ENCODE data around the gene TMEM260.

Gene TMEM260

DNA sequence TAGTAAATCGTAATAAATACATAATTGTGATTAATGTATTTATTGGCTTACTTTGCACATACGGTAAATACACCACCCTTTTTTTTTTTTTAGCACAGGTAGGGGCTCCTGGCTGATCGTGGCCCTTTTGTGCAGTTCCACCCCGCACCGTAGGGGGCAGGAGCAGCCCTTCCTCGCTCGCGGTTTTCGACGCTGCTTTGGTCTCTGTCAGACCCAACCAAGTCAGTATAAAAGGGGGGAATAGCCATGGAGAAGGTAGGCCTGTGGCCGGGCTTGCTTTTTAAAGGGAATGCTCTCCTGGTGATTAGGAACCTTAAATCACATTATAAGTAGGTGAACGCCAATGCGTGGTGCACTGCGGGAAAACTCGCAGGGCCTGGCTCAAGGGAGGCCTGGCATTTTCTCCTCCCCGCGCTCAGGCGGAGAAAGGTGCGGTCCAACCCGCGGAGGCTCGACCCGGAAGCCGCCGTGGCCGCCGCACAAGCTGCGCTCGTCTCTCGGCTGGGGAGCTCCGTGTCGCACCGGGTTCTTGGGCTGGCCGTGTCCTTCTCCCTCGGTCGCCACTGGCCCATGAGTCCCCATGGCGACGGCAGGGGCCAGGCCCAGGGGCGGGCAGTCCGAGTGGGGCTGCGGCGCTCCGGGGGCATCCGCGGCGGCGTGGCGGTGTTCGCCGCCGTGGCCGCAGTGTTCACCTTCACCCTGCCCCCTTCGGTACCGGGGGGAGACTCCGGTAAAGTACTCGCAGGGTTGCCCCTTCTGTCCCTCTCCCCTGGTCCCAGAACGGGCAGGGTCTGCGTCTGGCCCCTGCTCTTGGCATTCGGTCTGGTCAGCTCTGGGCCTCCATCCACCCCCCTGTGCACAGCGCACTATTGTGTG, at the start of gene TMEM260:
Gene TMEM260, plus strand, starts transcription at position 454 of the 876 bp plus-strand sequence. Its CDS starts 117 bp downstream, at position 571.
- DNase-seq: peak; percentile 90 to 93

- no peak for DNase-seq
These were observed 47.1 kb upstream of the TMEM260 start for GRCh38 chr14:56532546-56532945.

GRCh38 chr14:56534656-56535055, 44.9 kb upstream of the TMEM260 start:
- no peak for DNase-seq

DNA sequence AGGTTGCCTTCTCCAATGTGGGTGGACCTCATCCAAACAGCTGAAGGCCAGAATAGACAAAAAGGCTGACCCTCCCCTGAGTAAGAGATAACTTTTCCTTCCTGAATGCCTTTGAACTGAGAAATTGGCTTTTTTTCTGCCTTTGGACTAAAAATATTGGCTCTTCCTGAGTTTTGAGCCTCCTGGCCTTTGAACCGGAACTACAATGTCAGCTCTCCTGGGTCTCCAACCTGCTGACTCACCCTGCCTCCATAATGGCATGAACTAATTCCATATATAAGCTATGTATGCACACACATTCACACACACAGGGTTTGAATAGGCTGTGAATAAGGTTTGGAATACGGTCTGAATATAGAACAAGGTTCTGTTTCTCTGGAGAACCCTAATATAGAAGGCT, 39.7 kb upstream of the TMEM260 start:
- no peak for DNase-seq

DNA sequence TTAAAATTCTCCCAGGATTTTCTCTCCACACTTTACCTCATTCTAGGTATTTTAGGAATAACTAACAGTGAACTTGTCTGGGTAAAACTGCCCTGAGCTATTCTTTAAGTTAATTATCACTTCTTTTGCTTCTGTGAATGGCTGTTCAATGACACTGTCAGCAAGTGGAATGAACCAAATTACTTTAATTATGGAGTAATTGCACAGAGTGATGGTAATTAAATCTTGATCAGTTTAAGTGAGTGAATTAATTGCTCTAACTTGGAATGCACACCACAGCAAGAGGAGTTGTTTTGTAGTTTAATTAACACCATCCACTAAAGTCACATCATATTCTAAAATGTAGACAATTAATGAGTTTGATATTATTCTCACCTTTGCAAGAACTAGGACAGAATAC, 36.2 kb upstream of the TMEM260 start:
- DNase-seq: no peak

DNA sequence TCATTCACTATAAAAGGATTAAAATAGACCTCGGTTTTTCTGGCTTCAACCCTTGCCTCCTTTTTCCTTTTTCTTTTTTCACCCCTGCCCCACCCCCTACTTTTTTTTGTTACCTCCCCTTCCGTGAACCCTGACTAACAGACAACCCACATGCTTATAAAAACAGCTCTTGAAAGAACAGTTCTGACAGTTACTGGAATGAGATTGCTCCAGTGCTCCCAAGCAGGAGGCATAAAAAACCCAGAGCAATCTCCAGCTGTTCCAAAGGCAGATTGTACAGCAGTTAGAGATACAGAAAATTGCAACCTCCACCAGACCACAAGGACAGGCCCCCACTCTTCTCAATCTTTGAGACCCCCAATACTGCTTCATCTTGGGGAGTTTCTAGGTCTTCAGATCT, 29.9 kb upstream of the TMEM260 start:
- no peak for DNase-seq

DNA sequence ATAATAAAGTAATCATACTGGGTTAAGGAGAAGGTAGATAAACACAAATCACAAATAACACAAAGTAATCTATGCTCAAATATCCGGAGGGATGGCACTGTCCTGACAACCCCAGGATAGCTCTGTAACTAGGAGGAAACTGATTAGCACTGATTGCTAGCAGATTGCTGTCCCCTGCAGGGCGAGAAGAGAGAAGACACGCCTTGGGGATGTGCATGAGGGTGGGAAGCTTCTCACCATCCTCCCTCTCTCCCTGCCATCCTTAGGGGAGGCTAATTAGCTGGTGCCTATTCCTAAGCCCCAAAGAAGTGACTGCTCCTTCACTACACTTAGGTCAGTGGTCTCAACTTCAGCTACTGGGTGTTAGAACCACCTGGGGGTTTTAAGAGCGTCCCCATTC, 27.0 kb upstream of the TMEM260 start:
- DNase-seq: no peak

DNA sequence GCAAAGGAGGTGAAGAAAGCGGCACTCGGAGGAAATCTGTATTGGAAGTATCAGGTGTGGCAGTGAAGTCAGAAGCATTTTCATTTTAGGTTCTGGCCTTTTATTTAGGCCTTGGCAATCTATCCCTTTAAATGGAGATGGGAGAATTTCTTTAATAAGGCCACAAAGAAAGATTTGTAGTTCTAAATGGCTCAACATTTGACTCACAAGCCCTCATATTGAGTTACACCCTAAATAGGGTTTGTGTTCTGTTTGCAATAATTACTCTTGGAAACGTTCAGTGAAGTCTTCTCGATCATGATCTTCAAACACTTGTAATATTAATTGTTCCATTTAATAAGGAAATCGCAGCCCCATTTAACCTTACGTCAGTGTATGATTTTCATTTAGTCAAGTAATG, 25.3 kb upstream of the TMEM260 start:
- no peak for DNase-seq

DNA sequence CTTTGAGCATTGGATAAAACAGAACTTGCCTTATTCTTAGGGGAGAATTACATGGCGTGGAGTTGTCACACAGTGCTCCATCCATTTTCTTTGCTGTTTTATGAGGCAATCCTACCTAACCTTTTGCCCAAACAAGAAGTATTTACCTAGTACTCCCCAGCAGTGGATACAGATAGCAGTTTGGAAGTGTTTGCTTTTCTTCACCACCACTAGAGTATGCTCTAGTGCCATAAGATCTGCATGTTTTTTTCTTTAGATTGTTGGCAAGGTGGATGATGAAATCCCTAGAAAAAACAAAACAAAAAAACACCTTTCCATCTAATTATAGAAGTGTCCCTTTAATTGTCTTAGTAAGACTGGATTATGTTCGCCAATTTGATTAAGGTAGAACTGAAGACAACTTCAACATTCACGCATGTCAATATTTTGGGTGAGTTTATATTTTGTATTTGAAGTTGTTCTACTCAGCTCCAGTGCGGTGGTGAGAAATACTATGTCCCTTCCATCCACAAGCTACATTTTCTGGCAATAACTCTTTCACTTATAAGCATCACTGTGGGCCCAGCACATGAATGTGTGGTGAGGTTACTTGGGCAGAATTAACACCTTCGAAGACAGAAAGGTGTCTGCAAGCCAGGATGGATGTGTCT, 23.6 kb upstream of the TMEM260 start:
- DNase-seq: no peak

DNA sequence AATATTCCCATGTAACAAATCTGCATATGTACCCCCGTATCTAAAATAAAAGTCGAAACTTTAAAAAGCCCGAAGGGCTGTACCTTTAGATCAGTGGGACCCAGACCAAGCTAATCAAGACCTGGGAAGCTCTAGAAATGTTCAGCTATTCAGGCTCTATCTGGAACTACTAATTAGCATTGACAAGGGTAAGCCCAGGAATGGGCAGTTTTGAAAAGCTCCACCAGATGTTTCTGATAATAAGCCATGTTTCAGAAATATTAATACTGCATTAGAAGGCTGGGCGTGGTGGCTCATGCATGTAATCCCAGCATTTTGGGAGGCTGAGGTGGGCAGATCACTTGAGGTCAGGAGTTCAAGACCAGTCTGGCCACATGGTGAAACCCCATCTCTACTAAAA, 20.4 kb upstream of the TMEM260 start:
- DNase-seq: no peak

- DNase-seq: no peak
These were observed 18.0 kb upstream of the TMEM260 start for GRCh38 chr14:56561606-56562005.

DNA sequence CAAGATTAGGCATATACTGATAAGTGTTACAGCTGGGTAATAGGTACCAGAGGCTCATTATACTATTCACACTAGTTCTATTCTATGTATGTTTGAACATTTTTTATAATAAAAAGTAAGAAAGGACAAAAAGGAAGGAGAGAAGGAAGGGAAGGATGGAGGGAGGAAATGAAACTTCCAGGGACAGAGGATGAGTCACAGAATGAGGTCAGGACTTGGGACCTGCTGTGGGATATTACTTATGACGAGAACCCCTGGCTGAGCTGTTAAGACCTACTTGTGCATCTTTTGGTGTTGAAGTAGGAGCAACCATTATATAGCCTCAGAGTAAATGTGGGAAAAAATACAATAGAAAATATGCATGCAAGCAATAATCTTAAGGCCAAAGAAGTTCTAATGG, 16.7 kb upstream of the TMEM260 start:
- DNase-seq: no peak

- DNase-seq: no peak
These were observed 10.4 kb upstream of the TMEM260 start for GRCh38 chr14:56569174-56569573.

GRCh38 chr14:56570295-56570694, 9.3 kb upstream of the TMEM260 start:
- DNase-seq: no peak

- DNase-seq: no peak
These were observed 668 bp downstream of the TMEM260 start for GRCh38 chr14:56580221-56580711.

DNA sequence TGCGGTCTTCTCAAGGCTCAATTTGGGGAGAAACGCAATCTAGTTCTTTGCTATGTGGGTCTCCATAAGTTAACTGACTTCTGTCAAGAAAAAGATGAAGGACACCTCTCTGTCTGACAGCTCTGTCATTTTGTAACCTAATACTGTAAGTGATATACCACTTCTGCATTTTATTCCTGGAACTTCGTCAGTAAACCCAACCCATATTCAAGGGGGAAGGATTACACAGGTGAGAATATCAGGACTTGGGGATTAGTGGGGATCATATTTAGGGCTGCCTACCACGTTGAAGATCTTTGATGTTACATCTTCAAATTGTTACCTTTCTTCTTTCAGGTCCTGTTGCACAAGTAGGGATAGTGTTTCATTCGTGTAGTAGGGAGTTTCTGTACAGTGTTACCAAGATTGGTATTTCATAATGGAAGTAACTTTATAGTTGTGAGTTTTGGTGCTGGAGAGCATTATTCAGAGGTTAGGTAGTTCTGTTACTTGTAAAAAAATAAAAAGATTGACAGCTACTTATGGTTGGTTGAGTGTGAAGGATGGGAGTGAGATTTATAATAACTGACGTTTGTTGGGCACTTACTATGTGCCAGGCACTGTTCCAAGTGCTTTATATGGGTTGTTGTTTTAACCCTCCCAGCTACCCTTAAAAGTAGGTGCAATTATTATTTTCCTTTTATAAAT, 1.6 kb downstream of the TMEM260 start:
- DNase-seq: no peak

DNA sequence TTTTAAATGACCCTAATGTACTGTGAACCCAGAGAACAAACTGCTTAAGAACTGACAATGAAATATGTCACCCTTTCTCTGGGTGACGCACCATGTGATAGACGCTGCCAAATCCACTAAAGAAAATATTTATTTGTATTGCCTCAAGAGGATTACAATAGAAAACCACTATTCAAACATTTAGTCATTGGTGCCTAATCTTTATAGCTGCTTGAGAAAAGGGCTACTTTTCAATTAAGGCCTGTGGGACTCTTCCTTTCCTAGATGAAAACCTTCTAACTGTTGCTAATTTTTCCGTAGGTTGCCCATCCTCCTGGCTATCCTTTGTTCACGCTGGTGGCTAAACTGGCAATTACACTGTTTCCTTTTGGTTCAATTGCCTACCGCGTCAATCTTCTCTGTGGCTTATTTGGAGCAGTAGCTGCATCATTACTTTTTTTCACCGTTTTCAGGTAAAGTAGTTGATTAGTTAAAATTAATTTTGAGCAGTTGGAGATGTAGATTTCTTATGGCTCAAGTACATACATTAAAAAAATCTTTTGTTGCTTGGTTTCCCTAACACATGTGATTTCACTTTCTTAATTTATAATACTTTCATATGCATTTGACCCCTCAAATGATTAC, 6.0 kb downstream of the TMEM260 start:
- no peak for DNase-seq

GRCh38 chr14:56587701-56588100, 8.1 kb downstream of the TMEM260 start:
- no peak for DNase-seq

DNA sequence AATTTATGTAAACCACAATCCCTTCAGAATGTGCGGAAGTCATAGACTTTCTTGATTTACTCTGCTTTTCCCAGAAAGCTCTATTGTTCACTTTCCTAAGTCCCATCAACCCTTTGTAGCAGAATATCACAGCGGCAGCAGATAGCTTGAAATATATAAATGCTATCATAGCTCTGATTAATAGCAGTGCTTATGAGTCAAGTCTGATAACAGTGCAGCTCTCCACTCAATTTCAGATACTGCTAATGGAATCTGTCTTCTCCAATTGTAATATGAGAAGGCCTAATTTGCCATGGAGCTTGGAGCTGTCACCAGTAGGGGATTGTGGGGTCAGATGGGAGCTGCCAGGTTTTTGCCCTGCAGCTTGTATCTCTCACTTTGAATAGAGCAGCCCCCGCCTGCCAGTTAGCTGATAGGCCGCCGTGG, 10.9 kb downstream of the TMEM260 start:
- DNase-seq: no peak

- no peak for DNase-seq
These were observed 13.3 kb downstream of the TMEM260 start for GRCh38 chr14:56592746-56593544.

DNA sequence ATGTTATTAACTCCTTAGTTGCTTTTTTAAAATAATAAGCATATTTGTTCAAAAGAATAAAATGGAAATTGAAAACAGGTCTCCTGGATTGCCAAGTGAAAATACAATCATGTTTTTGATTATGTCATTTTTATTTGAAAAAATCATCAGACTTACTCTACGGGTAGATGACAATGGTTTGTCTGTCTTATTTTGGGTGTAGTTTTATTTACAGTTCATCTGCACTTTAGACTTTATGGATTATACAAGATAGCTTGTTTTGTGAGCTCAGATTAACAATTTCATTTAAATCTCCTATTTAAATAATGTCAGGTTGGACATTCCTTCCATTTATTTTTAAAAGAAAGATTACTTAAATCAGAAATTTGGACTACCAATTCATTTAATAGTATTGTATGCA, 14.8 kb downstream of the TMEM260 start:
- no peak for DNase-seq

DNA sequence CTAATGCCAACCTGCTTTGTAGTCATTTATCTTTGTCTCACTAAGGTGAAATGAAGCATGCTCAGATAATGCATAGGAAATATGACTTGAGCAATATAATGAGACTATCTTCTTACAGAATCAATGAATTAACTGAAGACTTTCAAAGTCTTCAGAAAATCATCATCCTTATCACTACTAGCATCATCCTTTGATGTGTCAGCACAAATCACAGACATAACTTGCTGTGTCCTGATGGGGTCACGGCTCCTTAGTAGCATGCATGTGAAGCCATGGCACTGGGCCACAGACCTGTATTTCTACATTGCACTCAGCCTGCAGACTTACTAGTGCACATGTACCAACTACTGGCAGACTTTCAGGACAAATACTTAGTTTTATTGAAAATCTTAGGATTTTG, 18.9 kb downstream of the TMEM260 start:
- no peak for DNase-seq
